ENCODE results near the gene ROMO1.

- TF ChIP-seq CTCF (IDR thresholded peaks at IDR 0.05), result no peak
- no peak for TF ChIP-seq POLR2A (IDR thresholded peaks at IDR 0.05)
These were observed 10.1 kb downstream of the ROMO1 start for GRCh38 chr20:35709259-35709658.
